Psoas muscle (tissue), 8 donors: ENCODE data around the gene ROBO2. TPM values are rescaled to one million over a fixed set of nuclear protein-coding genes. Genes with fewer than 3 reads are reported as not detected.

Experiments
- ATAC-seq, 4 donors: fragments of 200-7000 bp; cut with Tn5 transposase; one replicate each; pipeline ENCODE4 v1.9.1; 2020; ENCODE audit warnings: moderate library complexity in 3 of 4, mild to moderate bottlenecking in 2 of 4
- DNase-seq, 2 donors: peaks; one replicate each; pipeline ENCODE4 v3.0.0-alpha.2; 2020
- H3K27ac ChIP-seq: fragments of 200-600 bp; one replicate; pipeline ENCODE4 v1.8.0; 2022
- H3K27me3 ChIP-seq, 3 donors: fragments of 200-600 bp in 1 of 3; one replicate each; pipeline versions ENCODE4 v1.6.1 to v1.8.0; 2013 to 2022; ENCODE audit warnings: low read length in 2 of 3, mild to moderate bottlenecking in 2 of 3, moderate library complexity in 1 of 3; ENCODE audit not compliant: insufficient read depth in 3 of 3
- H3K36me3 ChIP-seq, 2 donors: fragments of 200-600 bp in 1 of 2; one replicate each; pipeline versions ENCODE4 v1.6.1 to v1.8.0; 2013 to 2022; ENCODE audit warnings: low read depth in 1 of 2, mild to moderate bottlenecking in 1 of 2, moderate library complexity in 1 of 2; ENCODE audit not compliant: insufficient read depth in 1 of 2
- H3K4me1 ChIP-seq: fragments of 200-600 bp; one replicate; pipeline ENCODE4 v1.8.0; 2022
- H3K4me3 ChIP-seq: fragments of 200-600 bp; one replicate; pipeline ENCODE4 v1.8.0; 2022; ENCODE audit warnings: mild to moderate bottlenecking
- H3K9me3 ChIP-seq: fragments of 200-600 bp; one replicate; pipeline ENCODE4 v1.8.0; 2022
- WGBS, 3 donors: extraction: QIAGEN DNeasy Blood & Tissue Kit; methylation state at CpG; one replicate each; pipeline versions ENCODE4 v1.1.6 to v1.1.7; 2013; 5-methylcytosine and 5-hydroxymethylcytosine counted together
- intact Hi-C, 2 donors: fragments of 100-400 bp; cut with DNase I; formaldehyde crosslinking; loops; one replicate each; pipeline versions ENCODE4 v1.11.0 to v1.14.2; 2022
- polyA plus RNA-seq, 3 donors: library from polyadenylated mRNA; stranded (reverse); fragments of 200-250 nt; gene quantifications; one replicate each; pipeline ENCODE4 v1.2.3, GENCODE V29; 2013
- total RNA-seq, 4 donors: library from RNA; stranded (reverse); fragmentation: NEBNext Ultra II Directional in 2 of 4; extraction: Animal tissue kit (Norgen Biotek cat#: 25700) in 2 of 4; gene quantifications; one replicate each; pipeline versions ENCODE4 v1.2.1 to v1.2.4, GENCODE V29; 2021 to 2023
- TF ChIP-seq, protein P1 (sequence below): fragments of 200-600 bp; IDR thresholded peaks from one replicate; pipeline ENCODE4 v1.8.0; 2022; ENCODE audit warnings: antibody characterized with exemption
- donor health status: healthy with polysubstance abuse.
- donor health status: DM: no; HTN: no; CAD: no; lungs with moderate emphysema.
- donor health status: Bipolar disorder and iron deficiency.
- donor health status: healthy.
- donor health status: DM: yes; HTN: yes; CAD: no.
- donor health status: DM: no; HTN: no; CAD: no.
- donor health status: DM: no; HTN: no; CAD: no.
- donor health status: DM: yes; HTN: yes; CAD: no.

The ROBO2 gene
- total and polyA plus RNA-seq, 7 donors = 0.03 to 0.39 (median 0.09) TPM; not detected in 1

DNA sequence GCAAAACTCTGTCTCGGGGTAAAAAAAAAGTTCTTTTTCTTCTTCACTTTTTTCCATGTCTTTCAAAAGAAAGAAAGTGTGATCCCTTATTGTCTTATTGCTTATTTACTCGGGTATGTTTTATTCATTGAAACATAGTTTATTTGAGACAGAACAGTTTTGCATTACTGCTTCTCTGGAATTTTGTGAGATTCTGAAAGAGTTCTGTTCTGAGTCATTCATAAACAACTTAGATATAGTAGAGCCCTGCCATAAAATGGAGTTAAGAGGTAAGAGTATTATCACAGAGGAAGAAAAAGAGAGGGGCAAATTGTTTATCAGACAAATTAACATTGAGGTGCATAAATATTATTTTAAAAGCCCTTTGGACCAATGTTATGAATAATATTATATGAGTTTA is 522.2 kb downstream of the ROBO2 start:
- intact Hi-C loops = no loop called here
- TF ChIP-seq, protein P1, sequence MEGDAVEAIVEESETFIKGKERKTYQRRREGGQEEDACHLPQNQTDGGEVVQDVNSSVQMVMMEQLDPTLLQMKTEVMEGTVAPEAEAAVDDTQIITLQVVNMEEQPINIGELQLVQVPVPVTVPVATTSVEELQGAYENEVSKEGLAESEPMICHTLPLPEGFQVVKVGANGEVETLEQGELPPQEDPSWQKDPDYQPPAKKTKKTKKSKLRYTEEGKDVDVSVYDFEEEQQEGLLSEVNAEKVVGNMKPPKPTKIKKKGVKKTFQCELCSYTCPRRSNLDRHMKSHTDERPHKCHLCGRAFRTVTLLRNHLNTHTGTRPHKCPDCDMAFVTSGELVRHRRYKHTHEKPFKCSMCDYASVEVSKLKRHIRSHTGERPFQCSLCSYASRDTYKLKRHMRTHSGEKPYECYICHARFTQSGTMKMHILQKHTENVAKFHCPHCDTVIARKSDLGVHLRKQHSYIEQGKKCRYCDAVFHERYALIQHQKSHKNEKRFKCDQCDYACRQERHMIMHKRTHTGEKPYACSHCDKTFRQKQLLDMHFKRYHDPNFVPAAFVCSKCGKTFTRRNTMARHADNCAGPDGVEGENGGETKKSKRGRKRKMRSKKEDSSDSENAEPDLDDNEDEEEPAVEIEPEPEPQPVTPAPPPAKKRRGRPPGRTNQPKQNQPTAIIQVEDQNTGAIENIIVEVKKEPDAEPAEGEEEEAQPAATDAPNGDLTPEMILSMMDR = no peak
- no peak for ATAC-seq
- H3K27ac ChIP-seq = no peak overlapping the region
- DNase-seq = no peak
- 86 to 89% (median 87%) methylated on average over 2 of the region's 2 CpGs for WGBS, 3 donors
- H3K36me3 ChIP-seq = no peaks in the 10 kb centered on the region
- no peaks in the 10 kb centered on the region for H3K4me1 ChIP-seq
- no peak overlapping the region for H3K4me3 ChIP-seq
- no peaks in the 10 kb centered on the region for H3K27me3 ChIP-seq
- no peaks in the 10 kb centered on the region for H3K9me3 ChIP-seq

GRCh38 chr3:77563012-77563411 is 523.1 kb downstream of the ROBO2 start:
- DNase-seq (no peak), ATAC-seq (no peak)
- Histone ChIP-seq H3K27me3 (no peaks in the 10 kb centered on the region), H3K4me1 (no peaks in the 10 kb centered on the region), H3K9me3 (no peaks in the 10 kb centered on the region), H3K36me3 (no peaks in the 10 kb centered on the region), H3K27ac (no peak overlapping the region), H3K4me3 (no peak overlapping the region)
- TF ChIP-seq, protein P1 = no peak
- 86 to 95% (median 90%) methylated on average over 1 of the region's 1 CpG for WGBS, 3 donors
- intact Hi-C loops = no loop called here

DNA sequence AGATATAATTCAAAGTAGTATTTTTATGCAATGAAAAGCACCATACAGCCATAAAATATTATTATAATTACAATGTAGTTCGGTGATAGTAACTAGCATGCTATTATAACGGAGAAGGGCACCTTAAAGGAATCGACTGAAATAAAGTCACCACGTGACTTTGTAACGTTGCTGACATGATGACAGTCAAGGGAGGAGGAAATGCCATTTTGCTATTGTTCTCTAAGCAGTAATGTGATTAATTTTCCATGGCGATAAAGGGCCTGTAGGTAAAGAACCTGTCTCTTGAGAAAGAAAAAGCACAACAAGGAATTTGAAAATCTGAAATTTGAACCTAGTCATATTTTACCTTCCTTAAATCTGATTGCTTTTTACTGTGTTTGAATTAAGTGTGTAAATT is 526.2 kb downstream of the ROBO2 start:
- 66 to 69% (median 68%) methylated on average over 6 of the region's 6 CpGs for WGBS, 3 donors
- DNase-seq = no peak
- intact Hi-C loops = no loop called here

DNA sequence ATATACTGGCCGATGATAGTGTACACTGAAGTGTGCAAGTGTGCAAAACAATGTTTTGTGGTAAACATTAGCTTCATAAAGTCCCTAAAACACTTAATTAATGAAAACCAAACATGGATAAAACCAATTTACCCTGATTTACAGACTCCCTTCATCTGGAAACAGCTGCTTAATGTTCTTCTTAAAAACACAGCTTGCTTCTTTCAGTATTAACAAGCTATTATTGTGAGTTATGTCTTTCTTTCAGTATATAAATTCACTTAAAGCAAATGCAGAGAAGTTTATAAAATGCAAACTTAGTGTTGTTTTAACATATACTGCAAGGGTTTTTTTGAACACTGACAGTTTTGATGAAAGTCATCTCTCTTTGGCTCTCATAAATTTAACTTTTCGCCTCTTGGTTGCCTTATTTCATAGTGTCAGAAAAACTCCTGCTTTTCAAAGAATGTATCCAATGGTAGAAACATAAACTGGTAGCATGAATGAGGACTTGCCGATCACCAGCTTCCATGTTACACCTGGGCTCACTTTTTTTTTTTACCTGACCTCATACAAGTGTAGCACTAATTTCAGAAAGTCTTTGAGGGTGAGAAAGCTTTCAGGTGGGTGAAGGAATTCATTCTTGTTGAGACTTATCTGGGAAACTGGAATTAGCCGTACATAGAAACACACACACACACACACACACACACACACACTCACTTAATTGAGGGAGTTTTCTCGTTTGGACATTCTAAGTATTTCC is 532.2 kb downstream of the ROBO2 start:
- TF ChIP-seq, protein P1 = no peak
- ATAC-seq (no peak), DNase-seq (no peak)
- Histone ChIP-seq H3K4me1 (no peaks in the 10 kb centered on the region), H3K9me3 (no peaks in the 10 kb centered on the region), H3K27ac (no peak overlapping the region), H3K4me3 (no peak overlapping the region), H3K27me3 (no peaks in the 10 kb centered on the region), H3K36me3 (no peaks in the 10 kb centered on the region)
- intact Hi-C loops = no loop called here
- 77 to 84% (median 82%) methylated on average over 5 of the region's 5 CpGs for WGBS, 3 donors

More for the DNA sequence above, 526.2 kb downstream of the ROBO2 start:
- TF ChIP-seq, protein P1 = no peak
- H3K4me1 ChIP-seq = no peaks in the 10 kb centered on the region
- no peak overlapping the region for H3K4me3 ChIP-seq
- H3K9me3 ChIP-seq = no peaks in the 10 kb centered on the region
- no peak overlapping the region for H3K27ac ChIP-seq
- ATAC-seq = no peak
- H3K27me3 ChIP-seq = no peaks in the 10 kb centered on the region
- no peaks in the 10 kb centered on the region for H3K36me3 ChIP-seq

- TF ChIP-seq, protein P1 = no peak
- WGBS, 3 donors = 73 to 78% (median 74%) methylated on average over 3 of the region's 3 CpGs
- no peaks in the 10 kb centered on the region for H3K9me3 ChIP-seq
- ATAC-seq (no peak), DNase-seq (no peak)
- no peak overlapping the region for H3K27ac ChIP-seq
- H3K4me1 ChIP-seq = no peaks in the 10 kb centered on the region
- H3K4me3 ChIP-seq = no peak overlapping the region
- H3K36me3 ChIP-seq = no peaks in the 10 kb centered on the region
- intact Hi-C loops = no loop called here
- H3K27me3 ChIP-seq = no peaks in the 10 kb centered on the region
Measured at GRCh38 chr3:77577264-77577663, 537.4 kb downstream of the ROBO2 start.
